ENCODE results near the gene POLR3B. TPM values are rescaled to one million over a fixed set of nuclear protein-coding genes. Genes with fewer than 3 reads are reported as not detected.
A peak's percentile ranks its signal among the peaks of the same experiment; 100 is the strongest.

POLR3B gene
- total and polyA plus RNA-seq, 2 experiments from 2014 or later = 4.0 to 14.6 TPM

DNA sequence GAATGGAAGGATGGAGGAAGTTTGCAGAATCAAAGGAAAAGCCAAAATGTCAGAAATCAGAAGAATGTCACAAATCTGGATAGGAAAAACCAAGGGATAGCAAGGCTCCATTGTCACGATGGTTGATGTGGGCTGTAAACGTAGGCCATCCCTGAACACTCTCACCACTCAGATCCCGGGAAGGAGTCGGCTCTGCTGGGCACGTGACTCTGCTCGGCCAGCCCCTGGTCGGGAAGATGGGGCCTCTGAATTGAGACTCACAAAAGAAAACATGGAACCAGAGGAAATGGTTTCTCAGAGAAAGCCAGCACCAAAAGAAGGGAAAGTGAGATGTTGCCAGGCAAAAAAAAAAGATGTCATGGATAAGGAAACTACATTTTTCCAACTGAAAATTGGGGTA lies 28.8 kb upstream of the POLR3B start:
- H3K27me3 ChIP-seq (ENCODE audit: insufficient read depth) = no peaks in the 10 kb centered on the region; the same call in 1 of the 2 replicates
- peak; percentile 38; the same call in 2 of the 3 replicates for ATAC-seq
- H3K36me3 ChIP-seq (ENCODE audit: insufficient read depth) = no peaks in the 10 kb centered on the region
- TF ChIP-seq ZNF114 (CRISPR knock-in tag; IDR thresholded peaks at IDR 0.05) (no peak), ZNF331 (CRISPR knock-in tag; IDR thresholded peaks at IDR 0.05; ENCODE audit: low read depth) (no peak), REST (IDR thresholded peaks at IDR 0.05; ENCODE audit: unreplicated experiment) (no peak), POLR2AphosphoS5 (IDR thresholded peaks at IDR 0.05; ENCODE audit: low read depth) (no peak), EZH2phosphoT487 (IDR thresholded peaks at IDR 0.05; ENCODE audit: unreplicated experiment) (no peak), JUNB (IDR thresholded peaks at IDR 0.05; ENCODE audit: unreplicated experiment) (no peak), STAT1 (IDR thresholded peaks at IDR 0.05; ENCODE audit: unreplicated experiment) (no peak), CREB1 (CRISPR knock-in tag; IDR thresholded peaks at IDR 0.05; ENCODE audit: low read depth) (no peak), NANOG (IDR thresholded peaks at IDR 0.05; ENCODE audit: borderline replicate concordance) (no peak)
- TF ChIP-seq, protein P1, sequence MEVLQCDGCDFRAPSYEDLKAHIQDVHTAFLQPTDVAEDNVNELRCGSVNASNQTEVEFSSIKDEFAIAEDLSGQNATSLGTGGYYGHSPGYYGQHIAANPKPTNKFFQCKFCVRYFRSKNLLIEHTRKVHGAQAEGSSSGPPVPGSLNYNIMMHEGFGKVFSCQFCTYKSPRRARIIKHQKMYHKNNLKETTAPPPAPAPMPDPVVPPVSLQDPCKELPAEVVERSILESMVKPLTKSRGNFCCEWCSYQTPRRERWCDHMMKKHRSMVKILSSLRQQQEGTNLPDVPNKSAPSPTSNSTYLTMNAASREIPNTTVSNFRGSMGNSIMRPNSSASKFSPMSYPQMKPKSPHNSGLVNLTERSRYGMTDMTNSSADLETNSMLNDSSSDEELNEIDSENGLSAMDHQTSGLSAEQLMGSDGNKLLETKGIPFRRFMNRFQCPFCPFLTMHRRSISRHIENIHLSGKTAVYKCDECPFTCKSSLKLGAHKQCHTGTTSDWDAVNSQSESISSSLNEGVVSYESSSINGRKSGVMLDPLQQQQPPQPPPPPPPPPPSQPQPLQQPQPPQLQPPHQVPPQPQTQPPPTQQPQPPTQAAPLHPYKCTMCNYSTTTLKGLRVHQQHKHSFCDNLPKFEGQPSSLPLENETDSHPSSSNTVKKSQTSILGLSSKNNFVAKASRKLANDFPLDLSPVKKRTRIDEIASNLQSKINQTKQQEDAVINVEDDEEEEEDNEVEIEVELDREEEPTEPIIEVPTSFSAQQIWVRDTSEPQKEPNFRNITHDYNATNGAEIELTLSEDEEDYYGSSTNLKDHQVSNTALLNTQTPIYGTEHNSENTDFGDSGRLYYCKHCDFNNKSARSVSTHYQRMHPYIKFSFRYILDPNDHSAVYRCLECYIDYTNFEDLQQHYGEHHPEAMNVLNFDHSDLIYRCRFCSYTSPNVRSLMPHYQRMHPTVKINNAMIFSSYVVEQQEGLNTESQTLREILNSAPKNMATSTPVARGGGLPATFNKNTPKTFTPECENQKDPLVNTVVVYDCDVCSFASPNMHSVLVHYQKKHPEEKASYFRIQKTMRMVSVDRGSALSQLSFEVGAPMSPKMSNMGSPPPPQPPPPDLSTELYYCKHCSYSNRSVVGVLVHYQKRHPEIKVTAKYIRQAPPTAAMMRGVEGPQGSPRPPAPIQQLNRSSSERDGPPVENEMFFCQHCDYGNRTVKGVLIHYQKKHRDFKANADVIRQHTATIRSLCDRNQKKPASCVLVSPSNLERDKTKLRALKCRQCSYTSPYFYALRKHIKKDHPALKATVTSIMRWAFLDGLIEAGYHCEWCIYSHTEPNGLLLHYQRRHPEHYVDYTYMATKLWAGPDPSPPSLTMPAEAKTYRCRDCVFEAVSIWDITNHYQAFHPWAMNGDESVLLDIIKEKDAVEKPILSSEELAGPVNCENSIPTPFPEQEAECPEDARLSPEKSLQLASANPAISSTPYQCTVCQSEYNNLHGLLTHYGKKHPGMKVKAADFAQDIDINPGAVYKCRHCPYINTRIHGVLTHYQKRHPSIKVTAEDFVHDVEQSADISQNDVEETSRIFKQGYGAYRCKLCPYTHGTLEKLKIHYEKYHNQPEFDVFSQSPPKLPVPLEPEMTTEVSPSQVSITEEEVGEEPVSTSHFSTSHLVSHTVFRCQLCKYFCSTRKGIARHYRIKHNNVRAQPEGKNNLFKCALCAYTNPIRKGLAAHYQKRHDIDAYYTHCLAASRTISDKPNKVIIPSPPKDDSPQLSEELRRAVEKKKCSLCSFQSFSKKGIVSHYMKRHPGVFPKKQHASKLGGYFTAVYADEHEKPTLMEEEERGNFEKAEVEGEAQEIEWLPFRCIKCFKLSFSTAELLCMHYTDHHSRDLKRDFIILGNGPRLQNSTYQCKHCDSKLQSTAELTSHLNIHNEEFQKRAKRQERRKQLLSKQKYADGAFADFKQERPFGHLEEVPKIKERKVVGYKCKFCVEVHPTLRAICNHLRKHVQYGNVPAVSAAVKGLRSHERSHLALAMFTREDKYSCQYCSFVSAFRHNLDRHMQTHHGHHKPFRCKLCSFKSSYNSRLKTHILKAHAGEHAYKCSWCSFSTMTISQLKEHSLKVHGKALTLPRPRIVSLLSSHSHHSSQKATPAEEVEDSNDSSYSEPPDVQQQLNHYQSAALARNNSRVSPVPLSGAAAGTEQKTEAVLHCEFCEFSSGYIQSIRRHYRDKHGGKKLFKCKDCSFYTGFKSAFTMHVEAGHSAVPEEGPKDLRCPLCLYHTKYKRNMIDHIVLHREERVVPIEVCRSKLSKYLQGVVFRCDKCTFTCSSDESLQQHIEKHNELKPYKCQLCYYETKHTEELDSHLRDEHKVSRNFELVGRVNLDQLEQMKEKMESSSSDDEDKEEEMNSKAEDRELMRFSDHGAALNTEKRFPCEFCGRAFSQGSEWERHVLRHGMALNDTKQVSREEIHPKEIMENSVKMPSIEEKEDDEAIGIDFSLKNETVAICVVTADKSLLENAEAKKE (CRISPR knock-in tag; IDR thresholded peaks at IDR 0.05) = no peak
- TF ChIP-seq, protein P2, sequence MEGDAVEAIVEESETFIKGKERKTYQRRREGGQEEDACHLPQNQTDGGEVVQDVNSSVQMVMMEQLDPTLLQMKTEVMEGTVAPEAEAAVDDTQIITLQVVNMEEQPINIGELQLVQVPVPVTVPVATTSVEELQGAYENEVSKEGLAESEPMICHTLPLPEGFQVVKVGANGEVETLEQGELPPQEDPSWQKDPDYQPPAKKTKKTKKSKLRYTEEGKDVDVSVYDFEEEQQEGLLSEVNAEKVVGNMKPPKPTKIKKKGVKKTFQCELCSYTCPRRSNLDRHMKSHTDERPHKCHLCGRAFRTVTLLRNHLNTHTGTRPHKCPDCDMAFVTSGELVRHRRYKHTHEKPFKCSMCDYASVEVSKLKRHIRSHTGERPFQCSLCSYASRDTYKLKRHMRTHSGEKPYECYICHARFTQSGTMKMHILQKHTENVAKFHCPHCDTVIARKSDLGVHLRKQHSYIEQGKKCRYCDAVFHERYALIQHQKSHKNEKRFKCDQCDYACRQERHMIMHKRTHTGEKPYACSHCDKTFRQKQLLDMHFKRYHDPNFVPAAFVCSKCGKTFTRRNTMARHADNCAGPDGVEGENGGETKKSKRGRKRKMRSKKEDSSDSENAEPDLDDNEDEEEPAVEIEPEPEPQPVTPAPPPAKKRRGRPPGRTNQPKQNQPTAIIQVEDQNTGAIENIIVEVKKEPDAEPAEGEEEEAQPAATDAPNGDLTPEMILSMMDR (conservative IDR thresholded peaks at IDR 0.05; ENCODE audit: low read depth in 2 of 2) = no peak
- TF ChIP-seq, protein P3, sequence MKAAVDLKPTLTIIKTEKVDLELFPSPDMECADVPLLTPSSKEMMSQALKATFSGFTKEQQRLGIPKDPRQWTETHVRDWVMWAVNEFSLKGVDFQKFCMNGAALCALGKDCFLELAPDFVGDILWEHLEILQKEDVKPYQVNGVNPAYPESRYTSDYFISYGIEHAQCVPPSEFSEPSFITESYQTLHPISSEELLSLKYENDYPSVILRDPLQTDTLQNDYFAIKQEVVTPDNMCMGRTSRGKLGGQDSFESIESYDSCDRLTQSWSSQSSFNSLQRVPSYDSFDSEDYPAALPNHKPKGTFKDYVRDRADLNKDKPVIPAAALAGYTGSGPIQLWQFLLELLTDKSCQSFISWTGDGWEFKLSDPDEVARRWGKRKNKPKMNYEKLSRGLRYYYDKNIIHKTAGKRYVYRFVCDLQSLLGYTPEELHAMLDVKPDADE (IDR thresholded peaks at IDR 0.05) = no peak
- Mint-ChIP-seq H3K4me3 (no peak overlapping the region), H3K9me3 (no peaks in the 10 kb centered on the region; the same call in 2 of the 3 replicates), H3K27me3 (ENCODE audit: insufficient read depth, low read depth, poor library complexity) (peaks cover 21% of the 10 kb centered on the region), H3K27ac (no peak overlapping the region), H3K4me1 (peaks cover 39% of the 10 kb centered on the region), H3K36me3 (ENCODE audit: low read depth) (no peaks in the 10 kb centered on the region; the same call in 2 of the 3 replicates)
- no peaks in the 10 kb centered on the region for H3F3A ChIP-seq (replicated peaks; ENCODE audit: low read depth)
- H3K9me2 ChIP-seq (ENCODE audit: insufficient read depth) = no peaks in the 10 kb centered on the region
- H3K4me1 ChIP-seq (ENCODE audit: insufficient read depth) = peaks cover 17% of the 10 kb centered on the region
- H3K27ac ChIP-seq (ENCODE audit: low read depth) = no peak overlapping the region
- H3K79me2 ChIP-seq (replicated peaks; ENCODE audit: insufficient read depth) = no peaks in the 10 kb centered on the region
- H3K4me3 ChIP-seq = no peak overlapping the region
- no peak for DNase-seq (ENCODE audit: low spot score)
- H2AFZ ChIP-seq = peak overlapping the region; percentile 38; the same call in 1 of the 2 replicates
- H3K4me2 ChIP-seq = no peak overlapping the region
- no peaks in the 10 kb centered on the region for H4K20me1 ChIP-seq (replicated peaks; ENCODE audit: insufficient read depth)

Data from GM23338 (cell line).